A549 treated with dexamethasone at 1 μM for 4 hours (cell line): ENCODE results near the gene CST7. TPM values are rescaled to one million over a fixed set of nuclear protein-coding genes. Genes with fewer than 3 reads are reported as not detected.

Experiments used
- total RNA-seq: library from RNA; stranded (reverse); fragments of 200-300 nt; extraction: Qiagen RNA extraction; gene quantifications from 5 replicates; pipeline ENCODE4 v1.2.3, GENCODE V29; 2022

Gene CST7
- 0.20 TPM in 1 of 5 replicates, not detected in the others for total RNA-seq

GRCh38 chr20:24948939-24949679, at the start of gene CST7:
Gene CST7, plus strand, starts transcription at chr20:24949269. Its CDS starts 237 bp downstream, at chr20:24949506.

GRCh38 chr20:24992487-24993205, 43.6 kb downstream of the CST7 start, which contains the start of gene APMAP:
Gene APMAP, minus strand, starts transcription at chr20:24992751. Its CDS starts 63 bp downstream, at chr20:24992688.

Other genes with a start within 250 kb of the CST7 start
- 172 to 195 TPM (median 186 TPM) in 5 replicates for gene APMAP, start 43.5 kb downstream of the CST7 start, total RNA-seq
- gene ACSS1, start 108.9 kb downstream of the CST7 start, total RNA-seq, result 12.9 to 19.4 TPM (median 18.5 TPM) in 5 replicates
- gene VSX1, start 132.9 kb downstream of the CST7 start, total RNA-seq, result 0.69 to 1.3 TPM (median 0.88 TPM) in 5 replicates
- 156 to 197 TPM (median 186 TPM) in 5 replicates for gene ENTPD6, start 246.4 kb downstream of the CST7 start, total RNA-seq